ENCODE results near the gene SLC28A1.

Gene SLC28A1

DNA sequence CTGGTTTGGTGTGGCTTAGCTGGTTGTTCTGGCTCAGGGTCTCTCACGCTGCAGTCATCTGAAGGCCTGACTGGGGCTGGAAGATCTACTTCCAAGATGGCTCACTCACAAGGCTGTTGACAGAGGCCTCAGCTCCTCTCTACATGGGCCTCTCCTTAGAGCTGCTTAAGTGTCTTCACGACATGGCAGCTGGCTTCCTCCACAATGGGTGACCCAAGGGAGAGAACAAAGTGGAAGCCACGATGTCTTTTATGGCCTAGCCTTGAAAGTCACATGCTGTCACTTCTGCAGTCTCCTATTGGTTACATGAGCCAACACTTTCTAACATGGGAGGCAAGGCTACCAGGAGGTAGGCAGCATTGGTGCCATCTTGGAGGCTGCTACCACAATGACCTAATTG lies 83.8 kb downstream of the SLC28A1 start:
- H3K27ac ChIP-seq (ENCODE audit: low read length) = no peak overlapping the region
- H3K9ac ChIP-seq (ENCODE audit: low read depth, low read length) = no peak overlapping the region
- no peak overlapping the region for H3K4me3 ChIP-seq (ENCODE audit: low read length)
- 0 out of 2 replicates have a peak, but pooled peaks cover 5% of the 10 kb centered on the region for H3K4me1 ChIP-seq (ENCODE audit: insufficient read depth, low read length)
- H3K27me3 ChIP-seq (ENCODE audit: insufficient read depth, low read length) = no peaks in the 10 kb centered on the region
- H3K36me3 ChIP-seq (ENCODE audit: insufficient read depth, low read depth, low read length) = no peaks in the 10 kb centered on the region
- peaks cover 6% of the 10 kb centered on the region for H3K9me3 ChIP-seq (ENCODE audit: insufficient read depth, low read depth, low read length)

GRCh38 chr15:84969257-84969656 lies 84.8 kb downstream of the SLC28A1 start:
- H3K9me3 ChIP-seq (ENCODE audit: insufficient read depth, low read depth, low read length) = peaks cover 6% of the 10 kb centered on the region
- no peaks in the 10 kb centered on the region for H3K36me3 ChIP-seq (ENCODE audit: insufficient read depth, low read depth, low read length)
- H3K4me1 ChIP-seq (ENCODE audit: insufficient read depth, low read length) = 0 out of 2 replicates have a peak, but pooled peaks cover 5% of the 10 kb centered on the region
- no peak overlapping the region for H3K9ac ChIP-seq (ENCODE audit: low read depth, low read length)
- no peak overlapping the region for H3K4me3 ChIP-seq (ENCODE audit: low read length)
- no peaks in the 10 kb centered on the region for H3K27me3 ChIP-seq (ENCODE audit: insufficient read depth, low read length)
- H3K27ac ChIP-seq (ENCODE audit: low read length) = no peak overlapping the region

GRCh38 chr15:84970843-84971242 lies 86.4 kb downstream of the SLC28A1 start:
- H3K27ac ChIP-seq (ENCODE audit: low read length) = no peak overlapping the region
- no peak overlapping the region for H3K4me3 ChIP-seq (ENCODE audit: low read length)
- H3K9ac ChIP-seq (ENCODE audit: low read depth, low read length) = no peak overlapping the region
- H3K27me3 ChIP-seq (ENCODE audit: insufficient read depth, low read length) = no peaks in the 10 kb centered on the region
- peaks cover 6% of the 10 kb centered on the region for H3K9me3 ChIP-seq (ENCODE audit: insufficient read depth, low read depth, low read length)
- 0 out of 2 replicates have a peak, but pooled peaks cover 5% of the 10 kb centered on the region for H3K4me1 ChIP-seq (ENCODE audit: insufficient read depth, low read length)
- no peaks in the 10 kb centered on the region for H3K36me3 ChIP-seq (ENCODE audit: insufficient read depth, low read depth, low read length)

GRCh38 chr15:84973492-84974460 lies 89.3 kb downstream of the SLC28A1 start:
- no peaks in the 10 kb centered on the region for H3K9me3 ChIP-seq (ENCODE audit: insufficient read depth, low read depth, low read length)
- H3K4me3 ChIP-seq (ENCODE audit: low read length) = no peak overlapping the region
- H3K9ac ChIP-seq (ENCODE audit: low read depth, low read length) = no peak overlapping the region
- H3K27ac ChIP-seq (ENCODE audit: low read length) = no peak overlapping the region
- no peaks in the 10 kb centered on the region for H3K4me1 ChIP-seq (ENCODE audit: insufficient read depth, low read length)
- H3K27me3 ChIP-seq (ENCODE audit: insufficient read depth, low read length) = peaks cover 21% of the 10 kb centered on the region
- no peaks in the 10 kb centered on the region for H3K36me3 ChIP-seq (ENCODE audit: insufficient read depth, low read depth, low read length)

DNA sequence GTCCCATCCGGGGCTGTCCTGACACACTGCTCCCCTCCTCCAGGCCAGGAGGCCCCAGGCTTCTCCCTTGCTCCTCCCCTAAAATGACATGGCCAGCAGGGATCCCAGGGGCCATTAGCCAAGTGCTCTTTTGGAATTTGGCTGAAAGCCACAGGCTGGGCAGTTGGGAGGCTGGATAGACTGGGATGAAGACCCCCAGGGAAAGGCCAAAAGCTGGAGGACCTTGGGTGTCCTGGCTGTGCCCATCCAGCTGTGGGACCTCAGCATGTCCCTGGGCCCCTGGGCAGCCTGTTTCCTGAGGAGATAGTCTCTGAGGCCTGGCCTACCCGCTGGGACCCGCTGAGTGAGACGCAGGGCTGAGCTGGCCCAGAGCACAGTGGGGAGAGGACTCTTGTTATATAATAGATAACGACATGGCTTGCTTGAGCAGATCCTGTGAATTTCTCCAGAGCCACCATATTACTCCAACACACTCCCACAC lies 91.4 kb downstream of the SLC28A1 start:
- Histone ChIP-seq H3K27me3 (ENCODE audit: insufficient read depth, low read length) (peaks cover 35% of the 10 kb centered on the region), H3K27ac (ENCODE audit: low read length) (no peak overlapping the region), H3K36me3 (ENCODE audit: insufficient read depth, low read depth, low read length) (no peaks in the 10 kb centered on the region), H3K4me1 (ENCODE audit: insufficient read depth, low read length) (no peaks in the 10 kb centered on the region; the same call in 1 of the 2 replicates), H3K9me3 (ENCODE audit: insufficient read depth, low read depth, low read length) (no peaks in the 10 kb centered on the region), H3K4me3 (ENCODE audit: low read length) (no peak overlapping the region), H3K9ac (ENCODE audit: low read depth, low read length) (no peak overlapping the region)

DNA sequence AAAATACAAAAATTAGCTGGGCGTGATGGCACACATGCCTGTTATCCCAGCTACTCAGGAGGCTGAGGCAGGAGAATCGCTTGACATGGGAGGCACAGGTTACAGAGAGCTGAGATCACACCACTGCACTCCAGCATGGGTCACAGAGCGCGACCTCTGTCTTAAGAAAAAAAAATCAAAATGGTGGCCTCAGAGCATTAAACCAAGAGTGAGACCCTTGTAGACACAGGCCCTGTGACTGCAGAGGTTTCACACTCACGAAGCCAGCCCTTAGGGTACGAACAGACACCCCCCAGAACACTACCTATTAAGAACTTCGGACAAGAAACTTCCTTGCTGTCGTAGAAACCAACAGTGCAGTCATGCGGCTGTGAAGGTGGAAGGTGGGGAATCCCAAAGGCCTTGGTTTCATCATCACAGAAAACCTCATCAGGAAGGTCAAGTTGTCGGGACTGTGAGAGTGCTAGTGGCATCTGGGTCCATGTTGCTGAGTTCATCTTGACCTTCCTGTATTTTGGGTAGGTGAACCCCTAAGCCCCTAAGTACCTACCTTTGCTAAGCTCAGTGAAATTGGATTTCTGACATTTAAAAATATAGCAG lies 92.4 kb downstream of the SLC28A1 start:
- Histone ChIP-seq H3K9ac (ENCODE audit: low read depth, low read length) (no peak overlapping the region), H3K27me3 (ENCODE audit: insufficient read depth, low read length) (peaks cover 38% of the 10 kb centered on the region), H3K36me3 (ENCODE audit: insufficient read depth, low read depth, low read length) (no peaks in the 10 kb centered on the region), H3K27ac (ENCODE audit: low read length) (no peak overlapping the region), H3K4me1 (ENCODE audit: insufficient read depth, low read length) (no peaks in the 10 kb centered on the region; the same call in 1 of the 2 replicates), H3K9me3 (ENCODE audit: insufficient read depth, low read depth, low read length) (no peaks in the 10 kb centered on the region), H3K4me3 (ENCODE audit: low read length) (no peak overlapping the region)

- no peaks in the 10 kb centered on the region for H3K36me3 ChIP-seq (ENCODE audit: insufficient read depth, low read depth, low read length)
- H3K27me3 ChIP-seq (ENCODE audit: insufficient read depth, low read length) = peaks cover 66% of the 10 kb centered on the region
- no peak overlapping the region for H3K27ac ChIP-seq (ENCODE audit: low read length)
- no peak overlapping the region; the same call in 1 of the 2 replicates for H3K9ac ChIP-seq (ENCODE audit: low read depth, low read length)
- H3K4me3 ChIP-seq (ENCODE audit: low read length) = peak overlapping the region; percentile 87
- H3K9me3 ChIP-seq (ENCODE audit: insufficient read depth, low read depth, low read length) = no peaks in the 10 kb centered on the region
- H3K4me1 ChIP-seq (ENCODE audit: insufficient read depth, low read length) = no peaks in the 10 kb centered on the region; the same call in none of the 2 replicates
Observed at GRCh38 chr15:84979651-84980050, 95.2 kb downstream of the SLC28A1 start.

DNA sequence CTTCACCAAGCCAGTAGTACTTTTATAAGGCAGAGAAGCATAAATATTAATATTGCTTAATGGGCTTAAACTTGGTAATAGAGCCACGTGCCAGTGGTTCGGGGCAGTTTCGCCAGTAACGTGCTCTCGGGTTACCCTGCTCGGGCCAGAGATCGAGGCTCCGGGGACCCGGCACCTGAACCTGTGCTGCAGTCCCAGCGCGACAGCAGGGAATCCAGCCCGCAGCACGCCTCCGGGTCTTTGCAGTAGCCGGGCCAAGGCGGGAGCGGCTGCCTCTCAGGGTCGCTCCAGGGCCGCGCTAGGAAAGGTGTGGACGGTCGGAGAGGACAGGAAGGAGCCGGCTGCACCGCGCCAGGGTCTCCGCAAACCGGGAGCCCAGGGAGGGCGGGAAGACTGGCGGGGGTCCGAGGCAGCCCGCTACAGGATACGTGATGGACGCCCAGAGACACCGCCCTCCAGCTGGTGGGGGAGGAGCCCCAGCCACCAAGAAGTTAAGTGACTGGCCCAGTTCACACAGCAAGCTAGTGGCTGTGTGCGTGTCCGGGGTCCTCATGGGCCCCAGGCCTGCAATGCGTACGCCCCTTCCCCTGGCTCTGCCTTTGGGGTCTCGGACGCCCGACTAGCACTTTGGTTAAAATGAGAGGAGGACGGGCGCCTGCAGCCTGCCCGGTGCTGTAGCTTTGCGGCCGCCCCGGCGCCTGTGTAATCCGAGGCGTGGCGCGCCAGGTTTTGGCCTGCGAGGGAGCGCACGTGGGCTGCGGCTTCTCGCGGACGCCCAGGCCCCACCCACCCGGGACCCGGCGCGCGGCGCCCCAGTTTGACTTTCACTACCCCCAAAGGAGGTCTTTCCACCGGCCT lies 96.0 kb downstream of the SLC28A1 start:
- peaks cover 73% of the 10 kb centered on the region for H3K27me3 ChIP-seq (ENCODE audit: insufficient read depth, low read length)
- no peaks in the 10 kb centered on the region; the same call in none of the 2 replicates for H3K4me1 ChIP-seq (ENCODE audit: insufficient read depth, low read length)

GRCh38 chr15:84981054-84981710 lies 96.7 kb downstream of the SLC28A1 start:
- Histone ChIP-seq H3K36me3 (ENCODE audit: insufficient read depth, low read depth, low read length) (no peaks in the 10 kb centered on the region), H3K9me3 (ENCODE audit: insufficient read depth, low read depth, low read length) (no peaks in the 10 kb centered on the region), H3K9ac (ENCODE audit: low read depth, low read length) (peak overlapping the region; percentile 49; the same call in 1 of the 2 replicates), H3K27me3 (ENCODE audit: insufficient read depth, low read length) (peaks cover 74% of the 10 kb centered on the region), H3K27ac (ENCODE audit: low read length) (no peak overlapping the region), H3K4me1 (ENCODE audit: insufficient read depth, low read length) (no peaks in the 10 kb centered on the region; the same call in none of the 2 replicates), H3K4me3 (ENCODE audit: low read length) (peak overlapping the region; percentile 87)

More for the DNA sequence above, 96.0 kb downstream of the SLC28A1 start:
- H3K9ac ChIP-seq (ENCODE audit: low read depth, low read length) = peak overlapping the region; percentile 49; the same call in 1 of the 2 replicates
- no peak overlapping the region for H3K27ac ChIP-seq (ENCODE audit: low read length)
- no peaks in the 10 kb centered on the region for H3K9me3 ChIP-seq (ENCODE audit: insufficient read depth, low read depth, low read length)
- H3K36me3 ChIP-seq (ENCODE audit: insufficient read depth, low read depth, low read length) = no peaks in the 10 kb centered on the region
- H3K4me3 ChIP-seq (ENCODE audit: low read length) = peak overlapping the region; percentile 87

DNA sequence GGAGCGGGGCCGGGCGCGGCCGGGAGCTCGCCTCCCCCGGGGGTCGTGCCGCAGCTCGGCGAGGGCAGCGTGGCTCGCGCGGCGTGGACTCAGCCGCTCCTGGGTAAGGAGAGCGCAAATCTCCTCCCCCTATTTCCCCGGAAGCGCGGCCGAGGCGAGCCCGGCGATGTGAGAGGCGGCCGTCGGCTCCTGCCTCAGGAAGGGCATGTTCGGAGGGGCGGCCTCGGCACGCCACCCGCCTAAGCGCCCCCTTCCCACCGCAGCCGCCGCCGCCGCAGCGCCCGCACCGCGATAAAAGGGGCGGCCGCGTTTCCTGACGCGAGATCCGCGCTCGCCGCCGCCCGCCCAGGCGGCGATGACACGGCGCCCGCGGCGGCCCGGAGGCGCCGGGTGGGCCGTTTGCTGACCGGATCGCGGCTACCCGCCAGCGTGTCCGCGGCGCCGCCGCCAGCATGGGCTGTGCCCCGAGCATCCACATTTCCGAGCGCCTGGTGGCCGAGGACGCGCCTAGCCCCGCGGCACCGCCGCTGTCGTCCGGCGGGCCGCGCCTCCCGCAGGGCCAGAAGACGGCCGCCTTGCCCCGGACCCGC lies 97.3 kb downstream of the SLC28A1 start, which contains the start of gene PDE8A:
TSS of gene PDE8A (plus strand) at position 146 of the 590 bp plus-strand sequence. CDS start at position 453, 307 bp downstream.
- Histone ChIP-seq H3K9me3 (ENCODE audit: insufficient read depth, low read depth, low read length) (no peaks in the 10 kb centered on the region), H3K27me3 (ENCODE audit: insufficient read depth, low read length) (peaks cover 73% of the 10 kb centered on the region), H3K9ac (ENCODE audit: low read depth, low read length) (peak within 1 kb of the TSS; percentile 49; the same call in 1 of the 2 replicates), H3K27ac (ENCODE audit: low read length) (no peak within 1 kb of the TSS), H3K4me3 (ENCODE audit: low read length) (peak within 1 kb of the TSS; percentile 87), H3K36me3 (ENCODE audit: insufficient read depth, low read depth, low read length) (no peaks in the 10 kb centered on the region), H3K4me1 (ENCODE audit: insufficient read depth, low read length) (no peaks in the 10 kb centered on the region; the same call in none of the 2 replicates)
